ENCODE results near the gene MRPS6. TPM values are rescaled to one million over a fixed set of nuclear protein-coding genes. Genes with fewer than 3 reads are reported as not detected.

Gene MRPS6
- total RNA-seq, 2 donors from 2014 or later: 66.6 to 76.9 TPM

- intact Hi-C loops (cut with DNase I): no loop called here
- H3K4me3 ChIP-seq: no peak overlapping the region
- H3K9ac ChIP-seq (ENCODE audit: low read depth in 2 of 2, low read length in 2 of 2): peak overlapping the region in 1 of 2 donors; percentile 47
- H3K36me3 ChIP-seq: no peaks in the 10 kb centered on the region
- H3K27ac ChIP-seq: peak overlapping the region; percentile 65
- no peaks in the 10 kb centered on the region for H3K4me1 ChIP-seq
- no peaks in the 10 kb centered on the region for H3K27me3 ChIP-seq
- no peak for TF ChIP-seq CTCF (IDR thresholded peaks at IDR 0.05)
- H3K9me3 ChIP-seq: no peaks in the 10 kb centered on the region
- peak; percentile 75 for DNase-seq
These were observed 17.8 kb upstream of the MRPS6 start for GRCh38 chr21:34055615-34056014.

- H3K4me3 ChIP-seq: no peak overlapping the region
- no peak overlapping the region for H3K27ac ChIP-seq
- no peaks in the 10 kb centered on the region for H3K27me3 ChIP-seq
- H3K4me1 ChIP-seq: no peaks in the 10 kb centered on the region
- H3K9ac ChIP-seq (ENCODE audit: low read depth in 2 of 2, low read length in 2 of 2): no peak overlapping the region
- no peaks in the 10 kb centered on the region for H3K36me3 ChIP-seq
- no peak for DNase-seq
- intact Hi-C loops (cut with DNase I): no loop called here
- H3K9me3 ChIP-seq: no peaks in the 10 kb centered on the region
- no peak for TF ChIP-seq CTCF (IDR thresholded peaks at IDR 0.05)
These were observed 11.4 kb upstream of the MRPS6 start for GRCh38 chr21:34061983-34062382.

DNA sequence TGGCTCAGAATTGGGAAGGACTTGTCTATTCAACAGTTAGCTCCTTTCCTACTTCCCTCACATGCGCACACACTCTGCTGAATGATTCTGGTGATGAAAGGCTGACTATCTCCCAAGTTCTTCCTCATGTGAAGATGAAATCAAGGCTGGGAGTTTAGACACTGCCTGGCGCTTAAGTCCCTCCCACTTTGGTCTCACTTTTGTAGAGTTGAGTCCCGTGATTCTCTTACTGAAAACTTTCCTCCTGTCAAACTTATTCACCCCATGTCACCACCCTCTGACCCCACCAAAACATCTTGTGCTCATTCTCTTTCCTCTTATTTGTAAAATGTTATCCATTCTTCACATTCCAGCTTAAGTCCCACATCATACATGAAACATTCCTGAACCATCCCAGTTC is 8.4 kb upstream of the MRPS6 start:
- no peak for TF ChIP-seq CTCF (IDR thresholded peaks at IDR 0.05)
- Histone ChIP-seq H3K4me3 (no peak overlapping the region), H3K27me3 (no peaks in the 10 kb centered on the region), H3K36me3 (no peaks in the 10 kb centered on the region), H3K4me1 (no peaks in the 10 kb centered on the region), H3K9ac (ENCODE audit: low read depth in 2 of 2, low read length in 2 of 2) (no peak overlapping the region), H3K27ac (no peak overlapping the region), H3K9me3 (no peaks in the 10 kb centered on the region)
- DNase-seq: no peak
- intact Hi-C loops (cut with DNase I): no loop called here

- Histone ChIP-seq H3K27ac (no peak overlapping the region), H3K4me3 (no peak overlapping the region), H3K9ac (ENCODE audit: low read depth in 2 of 2, low read length in 2 of 2) (no peak overlapping the region), H3K4me1 (no peaks in the 10 kb centered on the region), H3K27me3 (no peaks in the 10 kb centered on the region), H3K9me3 (no peaks in the 10 kb centered on the region), H3K36me3 (no peaks in the 10 kb centered on the region)
- intact Hi-C loops (cut with DNase I): loop anchor here (10.0 kb wide), 1 partner anchor 127 kb away; no protein-coding TSS in a partner anchor
- no peak for DNase-seq
- TF ChIP-seq CTCF (IDR thresholded peaks at IDR 0.05): no peak
These were observed 1.7 kb upstream of the MRPS6 start for GRCh38 chr21:34071683-34072082.

GRCh38 chr21:34072145-34073031 is 990 bp upstream of the MRPS6 start:
- Histone ChIP-seq H3K27me3 (no peaks in the 10 kb centered on the region), H3K9ac (ENCODE audit: low read depth in 2 of 2, low read length in 2 of 2) (peak overlapping the region; percentile 61 to 82), H3K4me1 (no peaks in the 10 kb centered on the region), H3K9me3 (no peaks in the 10 kb centered on the region), H3K4me3 (peak overlapping the region; percentile 55), H3K36me3 (no peaks in the 10 kb centered on the region), H3K27ac (peak overlapping the region; percentile 62)
- no peak for DNase-seq
- TF ChIP-seq CTCF (IDR thresholded peaks at IDR 0.05): no peak
- intact Hi-C loops (cut with DNase I): loop anchor here (10.0 kb wide), 1 partner anchor 128 kb away; no protein-coding TSS in a partner anchor

All from colonic mucosa (tissue), 4 donors.